ENCODE results near the gene WFIKKN2. TPM values are rescaled to one million over a fixed set of nuclear protein-coding genes. Genes with fewer than 3 reads are reported as not detected.

Gene WFIKKN2
- total RNA-seq, 1 donor from 2014 or later, result not detected

DNA sequence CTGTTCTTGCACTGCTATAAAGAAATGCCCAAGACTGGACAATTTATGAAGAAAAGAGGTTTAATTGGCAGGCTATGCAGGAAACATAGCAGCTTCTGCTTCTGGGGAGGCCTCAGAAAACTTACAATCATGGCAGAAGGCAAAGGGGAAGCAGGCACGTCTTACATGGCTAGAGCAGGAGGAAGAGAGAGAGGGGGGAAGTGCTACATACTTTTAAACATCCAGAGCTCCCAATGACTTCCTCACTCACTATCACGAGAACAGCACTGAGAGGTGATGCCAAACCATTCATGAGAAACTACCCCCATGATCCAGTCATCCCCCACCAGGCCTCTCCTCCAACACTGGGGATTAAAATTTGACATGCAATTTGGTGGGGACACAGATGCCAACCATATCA lies 13.3 kb downstream of the WFIKKN2 start:
- Histone ChIP-seq H3K4me2 (no peak overlapping the region), H3K4me1 (no peaks in the 10 kb centered on the region)

DNA sequence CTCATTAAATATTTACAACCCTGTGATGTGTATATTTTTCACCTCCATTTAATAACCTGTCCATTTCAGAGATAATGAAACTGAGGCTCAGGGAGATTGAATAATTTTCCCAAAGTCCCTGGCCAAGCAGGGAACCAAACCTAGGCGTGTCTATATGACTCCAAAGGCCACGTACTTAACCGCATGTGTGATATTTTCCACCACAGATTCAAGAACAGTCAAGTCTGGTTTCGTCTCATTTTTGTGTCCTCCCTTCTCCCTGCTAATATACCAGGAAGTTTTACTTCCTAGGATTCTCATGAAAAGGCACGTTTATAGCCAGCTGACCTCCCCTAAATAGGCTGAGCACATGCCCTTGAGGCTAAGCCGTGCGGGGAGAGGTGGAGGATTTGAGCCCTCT lies 15.3 kb downstream of the WFIKKN2 start:
- no peaks in the 10 kb centered on the region for H3K9me3 Mint-ChIP-seq
- Histone ChIP-seq H3K9ac (no peak overlapping the region), H2AFZ (replicated peaks) (no peak overlapping the region), H3K79me2 (ENCODE audit: low read depth) (no peaks in the 10 kb centered on the region), H3K27me3 (no peaks in the 10 kb centered on the region), H3K9me3 (ENCODE audit: low read depth) (no peaks in the 10 kb centered on the region), H4K20me1 (ENCODE audit: low read depth) (no peaks in the 10 kb centered on the region), H3K36me3 (no peaks in the 10 kb centered on the region), H3F3A (ENCODE audit: low read depth) (peaks cover 6% of the 10 kb centered on the region), H3K4me1 (no peaks in the 10 kb centered on the region), H3K27ac (no peak overlapping the region), H3K4me3 (no peak overlapping the region), H3K4me2 (no peak overlapping the region)
- no peak overlapping the region for H3K4me3 Mint-ChIP-seq
- TF ChIP-seq EZH2 (IDR thresholded peaks at IDR 0.05) (no peak), EZH2phosphoT487 (IDR thresholded peaks at IDR 0.05) (no peak)
- TF ChIP-seq, protein P1, sequence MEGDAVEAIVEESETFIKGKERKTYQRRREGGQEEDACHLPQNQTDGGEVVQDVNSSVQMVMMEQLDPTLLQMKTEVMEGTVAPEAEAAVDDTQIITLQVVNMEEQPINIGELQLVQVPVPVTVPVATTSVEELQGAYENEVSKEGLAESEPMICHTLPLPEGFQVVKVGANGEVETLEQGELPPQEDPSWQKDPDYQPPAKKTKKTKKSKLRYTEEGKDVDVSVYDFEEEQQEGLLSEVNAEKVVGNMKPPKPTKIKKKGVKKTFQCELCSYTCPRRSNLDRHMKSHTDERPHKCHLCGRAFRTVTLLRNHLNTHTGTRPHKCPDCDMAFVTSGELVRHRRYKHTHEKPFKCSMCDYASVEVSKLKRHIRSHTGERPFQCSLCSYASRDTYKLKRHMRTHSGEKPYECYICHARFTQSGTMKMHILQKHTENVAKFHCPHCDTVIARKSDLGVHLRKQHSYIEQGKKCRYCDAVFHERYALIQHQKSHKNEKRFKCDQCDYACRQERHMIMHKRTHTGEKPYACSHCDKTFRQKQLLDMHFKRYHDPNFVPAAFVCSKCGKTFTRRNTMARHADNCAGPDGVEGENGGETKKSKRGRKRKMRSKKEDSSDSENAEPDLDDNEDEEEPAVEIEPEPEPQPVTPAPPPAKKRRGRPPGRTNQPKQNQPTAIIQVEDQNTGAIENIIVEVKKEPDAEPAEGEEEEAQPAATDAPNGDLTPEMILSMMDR (IDR thresholded peaks at IDR 0.05), result no peak
- no peak overlapping the region for H3K27ac Mint-ChIP-seq
- peaks cover 6% of the 10 kb centered on the region for H3K27me3 Mint-ChIP-seq (ENCODE audit: insufficient read depth, low read depth)
- no peak for DNase-seq (ENCODE audit: low spot score)
- H3K4me1 Mint-ChIP-seq, result peaks cover 12% of the 10 kb centered on the region
- no peaks in the 10 kb centered on the region for H3K36me3 Mint-ChIP-seq

More for the DNA sequence above, 13.3 kb downstream of the WFIKKN2 start:
- Histone ChIP-seq H3K27ac (no peak overlapping the region), H3F3A (ENCODE audit: low read depth) (peaks cover 6% of the 10 kb centered on the region), H4K20me1 (ENCODE audit: low read depth) (no peaks in the 10 kb centered on the region), H3K9me3 (ENCODE audit: low read depth) (no peaks in the 10 kb centered on the region), H3K36me3 (no peaks in the 10 kb centered on the region), H3K27me3 (no peaks in the 10 kb centered on the region), H3K9ac (no peak overlapping the region), H3K79me2 (ENCODE audit: low read depth) (no peaks in the 10 kb centered on the region), H2AFZ (replicated peaks) (no peak overlapping the region), H3K4me3 (no peak overlapping the region)
- no peak overlapping the region for H3K27ac Mint-ChIP-seq
- peaks cover 12% of the 10 kb centered on the region for H3K4me1 Mint-ChIP-seq
- H3K27me3 Mint-ChIP-seq (ENCODE audit: insufficient read depth, low read depth), result peaks cover 10% of the 10 kb centered on the region
- TF ChIP-seq, protein P1 (IDR thresholded peaks at IDR 0.05), result no peak
- TF ChIP-seq EZH2phosphoT487 (IDR thresholded peaks at IDR 0.05), result no peak
- DNase-seq (ENCODE audit: low spot score), result no peak
- no peaks in the 10 kb centered on the region for H3K9me3 Mint-ChIP-seq
- H3K36me3 Mint-ChIP-seq, result no peaks in the 10 kb centered on the region
- H3K4me3 Mint-ChIP-seq, result no peak overlapping the region

DNA sequence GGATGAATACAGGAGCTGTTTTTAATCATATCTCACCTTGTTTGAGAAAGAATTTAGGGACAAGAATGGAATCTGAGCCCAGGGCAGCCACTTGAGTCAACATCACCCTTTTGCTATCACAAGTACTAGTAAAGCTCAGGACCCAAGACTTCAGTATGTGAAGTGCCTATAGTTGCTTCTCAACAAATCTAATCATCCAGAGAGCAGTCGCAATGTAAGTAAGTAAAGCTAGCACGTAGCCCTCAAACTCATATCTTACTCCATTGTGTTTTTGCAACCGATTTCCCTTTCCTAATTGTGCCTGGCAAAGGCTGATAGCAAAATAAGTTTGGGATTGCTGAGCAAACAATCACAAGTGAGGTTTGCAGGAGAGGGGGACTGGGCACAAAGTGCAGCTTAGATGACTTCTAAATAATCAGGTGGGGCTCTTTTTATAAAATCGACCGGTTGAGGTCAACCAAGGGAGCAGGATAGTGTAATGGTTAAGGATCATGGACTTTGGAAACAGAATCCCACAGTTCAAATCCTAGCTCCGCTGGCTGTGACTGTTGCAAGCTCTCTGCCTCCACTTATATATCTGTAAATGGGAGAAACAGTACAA lies 17.7 kb downstream of the WFIKKN2 start:
- H3K4me1 Mint-ChIP-seq, result peaks cover 12% of the 10 kb centered on the region

More for the DNA sequence above, 17.7 kb downstream of the WFIKKN2 start:
- no peak overlapping the region for H3K27ac Mint-ChIP-seq
- TF ChIP-seq EZH2 (IDR thresholded peaks at IDR 0.05) (no peak), EZH2phosphoT487 (IDR thresholded peaks at IDR 0.05) (no peak)
- TF ChIP-seq, protein P1 (IDR thresholded peaks at IDR 0.05), result no peak
- Histone ChIP-seq H2AFZ (replicated peaks) (peak overlapping the region; percentile 57), H3K79me2 (ENCODE audit: low read depth) (no peaks in the 10 kb centered on the region), H3K9me3 (ENCODE audit: low read depth) (no peaks in the 10 kb centered on the region), H3F3A (ENCODE audit: low read depth) (peaks cover 6% of the 10 kb centered on the region), H3K4me2 (no peak overlapping the region), H3K27ac (no peak overlapping the region), H3K4me3 (no peak overlapping the region), H3K27me3 (no peaks in the 10 kb centered on the region), H3K36me3 (no peaks in the 10 kb centered on the region), H3K9ac (no peak overlapping the region), H3K4me1 (no peaks in the 10 kb centered on the region), H4K20me1 (ENCODE audit: low read depth) (no peaks in the 10 kb centered on the region)
- DNase-seq (ENCODE audit: low spot score), result no peak
- H3K27me3 Mint-ChIP-seq (ENCODE audit: insufficient read depth, low read depth), result peaks cover 4% of the 10 kb centered on the region
- H3K4me3 Mint-ChIP-seq, result no peak overlapping the region
- no peaks in the 10 kb centered on the region for H3K9me3 Mint-ChIP-seq
- no peaks in the 10 kb centered on the region for H3K36me3 Mint-ChIP-seq

Data from neural progenitor cell (in vitro differentiated cells).